ENCODE results near the gene C11orf24. TPM values are rescaled to one million over a fixed set of nuclear protein-coding genes. Genes with fewer than 3 reads are reported as not detected.

C11orf24 gene
- total and polyA plus RNA-seq, 2 of the 8 experiments (the other 6 are each of a cell fraction or from before 2014, with no cell fraction given), result 45.4 to 51.7 TPM

DNA sequence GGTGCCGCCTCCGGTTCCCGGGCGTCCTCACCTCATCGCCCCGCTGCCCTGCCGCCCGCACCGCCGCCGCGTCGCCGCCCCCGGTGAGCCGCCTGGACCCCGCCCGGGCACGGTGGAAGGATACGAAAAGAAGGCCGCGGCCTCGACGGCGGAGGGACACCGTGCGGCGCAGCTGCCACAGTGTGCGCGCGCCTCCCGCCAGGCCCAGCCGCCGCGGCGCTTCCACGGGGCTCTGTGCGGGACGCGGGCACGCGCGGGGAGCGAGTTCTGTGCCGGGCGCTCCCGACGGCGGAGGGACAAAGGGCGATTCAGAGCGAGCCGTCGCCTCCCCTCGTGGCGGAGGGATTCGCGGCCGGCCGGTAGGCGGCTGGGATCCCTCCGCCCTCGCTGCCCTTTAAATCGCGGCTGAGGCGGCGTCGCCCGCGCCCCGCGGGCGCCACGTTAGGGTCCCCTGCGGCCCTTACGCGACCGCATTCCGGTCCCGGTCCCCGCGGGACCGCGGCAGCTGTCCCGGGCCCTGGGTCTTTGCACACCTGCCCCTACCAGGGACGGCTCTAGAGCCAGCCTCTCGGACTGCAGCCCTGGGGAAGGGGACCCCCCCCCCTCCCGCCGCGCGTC is 58.1 kb downstream of the C11orf24 start (continued):
- TF ChIP-seq PHF8 (conservative IDR thresholded peaks at IDR 0.05; ENCODE audit: low read depth, low read length), result peak; percentile 96
- TF ChIP-seq, protein P1, sequence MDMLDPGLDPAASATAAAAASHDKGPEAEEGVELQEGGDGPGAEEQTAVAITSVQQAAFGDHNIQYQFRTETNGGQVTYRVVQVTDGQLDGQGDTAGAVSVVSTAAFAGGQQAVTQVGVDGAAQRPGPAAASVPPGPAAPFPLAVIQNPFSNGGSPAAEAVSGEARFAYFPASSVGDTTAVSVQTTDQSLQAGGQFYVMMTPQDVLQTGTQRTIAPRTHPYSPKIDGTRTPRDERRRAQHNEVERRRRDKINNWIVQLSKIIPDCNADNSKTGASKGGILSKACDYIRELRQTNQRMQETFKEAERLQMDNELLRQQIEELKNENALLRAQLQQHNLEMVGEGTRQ (IDR thresholded peaks at IDR 0.05; ENCODE audit: low read length), result no peak
- TF ChIP-seq, protein P2, sequence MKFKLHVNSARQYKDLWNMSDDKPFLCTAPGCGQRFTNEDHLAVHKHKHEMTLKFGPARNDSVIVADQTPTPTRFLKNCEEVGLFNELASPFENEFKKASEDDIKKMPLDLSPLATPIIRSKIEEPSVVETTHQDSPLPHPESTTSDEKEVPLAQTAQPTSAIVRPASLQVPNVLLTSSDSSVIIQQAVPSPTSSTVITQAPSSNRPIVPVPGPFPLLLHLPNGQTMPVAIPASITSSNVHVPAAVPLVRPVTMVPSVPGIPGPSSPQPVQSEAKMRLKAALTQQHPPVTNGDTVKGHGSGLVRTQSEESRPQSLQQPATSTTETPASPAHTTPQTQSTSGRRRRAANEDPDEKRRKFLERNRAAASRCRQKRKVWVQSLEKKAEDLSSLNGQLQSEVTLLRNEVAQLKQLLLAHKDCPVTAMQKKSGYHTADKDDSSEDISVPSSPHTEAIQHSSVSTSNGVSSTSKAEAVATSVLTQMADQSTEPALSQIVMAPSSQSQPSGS (IDR thresholded peaks at IDR 0.05; ENCODE audit: low read length), result no peak
- TF ChIP-seq NANOG (IDR thresholded peaks at IDR 0.05; ENCODE audit: insufficient read depth, low read depth, low read length, poor library complexity, severe bottlenecking), result no peak
- TF ChIP-seq ZNF274 (IDR thresholded peaks at IDR 0.05; ENCODE audit: borderline replicate concordance, extremely low read depth, low read length), result no peak
- no peak for TF ChIP-seq CTBP2 (IDR thresholded peaks at IDR 0.05; ENCODE audit: borderline replicate concordance, insufficient read depth, insufficient read length, low read length)
- no peak for TF ChIP-seq POU5F1 (IDR thresholded peaks at IDR 0.05; ENCODE audit: low read depth, low read length)
- TF ChIP-seq CEBPB (IDR thresholded peaks at IDR 0.05; ENCODE audit: low read depth, low read length), result no peak
- no peak for TF ChIP-seq KDM5A (IDR thresholded peaks at IDR 0.05; ENCODE audit: low read length)
- peak; percentile 94 to 97 for TF ChIP-seq POLR2A (IDR thresholded peaks at IDR 0.05; ENCODE audit: control extremely low read depth in 1 of 2, low read depth in 2 of 2, low read length in 2 of 2)
- TF ChIP-seq POLR2AphosphoS5 (IDR thresholded peaks at IDR 0.05; ENCODE audit: low read depth, low read length), result peak; percentile 76
- no peak for TF ChIP-seq SUZ12 (IDR thresholded peaks at IDR 0.05; ENCODE audit: low read length)
- no peak for TF ChIP-seq TEAD4 (IDR thresholded peaks at IDR 0.05; ENCODE audit: low read depth, low read length)
- peak; percentile 95 for TF ChIP-seq CHD2 (IDR thresholded peaks at IDR 0.05; ENCODE audit: low read length)
- TF ChIP-seq BRCA1 (IDR thresholded peaks at IDR 0.05; ENCODE audit: low read depth, low read length), result no peak
- TF ChIP-seq FOSL1 (IDR thresholded peaks at IDR 0.05; ENCODE audit: insufficient read depth, low read depth, low read length), result no peak
- TF ChIP-seq TAF1 (IDR thresholded peaks at IDR 0.05; ENCODE audit: low read depth, low read length), result peak; percentile 96
- peak; percentile 87 for TF ChIP-seq TBP (IDR thresholded peaks at IDR 0.05; ENCODE audit: low read depth, low read length)
